Duodenal mucosa (tissue), 2 donors: ENCODE data around the gene KCNQ2.

Experiments used
- H3K27ac ChIP-seq: one replicate; pipeline ENCODE4 v1.7.0; 2013; ENCODE audit warnings: low read depth, low read length
- H3K27me3 ChIP-seq, 2 donors: one replicate each; pipeline ENCODE4 v1.7.0; 2013; ENCODE audit warnings: low read length in 2 of 2, control low read depth in 1 of 2; ENCODE audit not compliant: insufficient read depth in 2 of 2, control insufficient read depth in 1 of 2
- H3K36me3 ChIP-seq, 2 donors: one replicate each; pipeline ENCODE4 v1.7.0; 2013; ENCODE audit warnings: low read length in 2 of 2, control low read depth in 1 of 2; ENCODE audit not compliant: insufficient read depth in 2 of 2, control insufficient read depth in 1 of 2
- H3K4me1 ChIP-seq, 2 donors: one replicate each; pipeline ENCODE4 v1.7.0; 2013; ENCODE audit warnings: low read length in 2 of 2, control low read depth in 1 of 2; ENCODE audit not compliant: insufficient read depth in 2 of 2, control insufficient read depth in 1 of 2
- H3K4me3 ChIP-seq, 2 donors: one replicate each; pipeline ENCODE4 v1.7.0; 2013; ENCODE audit warnings: low read length in 2 of 2, low read depth in 1 of 2
- H3K9ac ChIP-seq, 2 donors: one replicate each; pipeline ENCODE4 v1.7.0; 2013; ENCODE audit warnings: low read length in 2 of 2, low read depth in 1 of 2
- H3K9me3 ChIP-seq, 2 donors: one replicate each; pipeline ENCODE4 v1.7.0; 2013; ENCODE audit warnings: low read length in 2 of 2, control low read depth in 1 of 2; ENCODE audit not compliant: control insufficient read depth in 1 of 2

The KCNQ2 gene

DNA sequence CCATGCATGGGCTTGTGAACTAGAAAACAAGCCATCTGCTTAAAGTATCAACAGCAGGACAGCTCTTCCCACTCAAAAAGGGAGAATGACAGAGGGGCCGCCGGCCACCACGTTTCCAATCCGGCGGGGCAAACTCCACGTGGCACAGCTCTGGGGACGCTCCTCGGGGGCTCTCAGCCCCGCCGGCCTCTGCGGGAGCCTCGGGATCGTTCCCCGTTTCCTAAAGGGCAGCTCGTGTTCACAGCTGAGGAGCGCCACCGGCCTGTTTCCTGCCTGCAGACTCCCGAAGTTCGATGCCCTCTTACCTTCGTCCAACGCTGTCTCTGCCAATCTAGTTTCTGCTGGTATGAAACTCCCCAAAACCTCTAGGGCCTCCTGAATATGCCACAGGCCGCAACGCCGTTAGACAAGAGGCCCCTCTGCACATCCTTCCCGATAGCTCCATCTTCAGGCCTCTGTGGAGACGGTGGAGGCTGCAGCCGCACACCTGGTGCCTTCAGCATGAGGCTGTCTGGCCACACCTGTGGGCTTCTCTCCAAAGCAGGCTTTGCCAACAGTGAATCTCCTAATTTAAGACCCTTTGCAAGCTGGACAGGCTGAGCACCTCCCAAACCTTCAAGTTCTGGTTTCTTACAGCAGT, 46.5 kb downstream of the KCNQ2 start:
- Histone ChIP-seq H3K27ac (no peak overlapping the region), H3K27me3 (no peaks in the 10 kb centered on the region), H3K36me3 (no peaks in the 10 kb centered on the region), H3K9me3 (no peaks in the 10 kb centered on the region), H3K4me3 (no peak overlapping the region), H3K4me1 (no peaks in the 10 kb centered on the region), H3K9ac (no peak overlapping the region)

DNA sequence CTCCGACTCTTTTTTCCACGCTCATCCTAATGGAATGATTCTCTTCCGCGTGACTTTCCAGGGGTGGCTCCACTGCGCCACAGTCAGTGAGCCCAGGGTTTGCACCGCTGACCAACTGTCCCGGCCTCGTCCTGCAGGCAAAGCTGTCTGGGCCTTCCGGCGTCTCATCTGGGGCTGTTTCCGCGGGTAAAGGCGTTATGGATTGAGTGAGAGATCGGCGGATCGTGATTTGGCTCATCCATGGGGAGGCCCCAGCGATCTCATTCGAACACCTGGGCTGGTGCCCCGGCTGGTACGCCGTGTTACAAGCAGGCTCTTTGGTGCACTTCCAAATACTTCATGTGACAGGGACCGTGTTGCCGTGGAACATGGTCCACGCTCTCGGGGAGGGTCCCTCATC, 47.8 kb downstream of the KCNQ2 start:
- H3K4me1 ChIP-seq, result no peaks in the 10 kb centered on the region
- H3K27me3 ChIP-seq, result no peaks in the 10 kb centered on the region
- H3K36me3 ChIP-seq, result no peaks in the 10 kb centered on the region
- H3K27ac ChIP-seq, result no peak overlapping the region
- H3K9me3 ChIP-seq, result no peaks in the 10 kb centered on the region
- H3K4me3 ChIP-seq, result no peak overlapping the region
- H3K9ac ChIP-seq, result no peak overlapping the region

DNA sequence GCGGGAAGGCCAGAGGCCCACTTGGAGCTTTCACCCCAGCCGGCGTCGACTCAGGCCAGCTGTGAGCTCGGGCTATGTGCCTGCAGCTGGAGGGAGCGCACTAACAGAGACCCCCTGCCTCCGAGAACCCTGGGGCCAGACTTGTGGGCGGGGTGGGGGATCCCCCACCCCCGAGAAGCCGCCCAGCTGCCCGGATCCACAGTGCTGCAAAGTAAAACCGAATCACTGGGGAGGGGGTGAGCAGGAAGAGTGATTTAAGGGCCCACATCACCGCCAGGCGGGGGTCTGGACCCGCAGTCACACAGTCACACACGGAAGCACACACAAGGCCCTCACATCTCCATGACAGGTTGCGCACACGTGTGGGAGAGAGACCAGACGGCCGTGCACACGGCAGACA, 48.7 kb downstream of the KCNQ2 start:
- Histone ChIP-seq H3K36me3 (no peaks in the 10 kb centered on the region), H3K9ac (no peak overlapping the region), H3K4me3 (no peak overlapping the region), H3K27me3 (no peaks in the 10 kb centered on the region), H3K27ac (no peak overlapping the region), H3K9me3 (no peaks in the 10 kb centered on the region), H3K4me1 (no peaks in the 10 kb centered on the region)

DNA sequence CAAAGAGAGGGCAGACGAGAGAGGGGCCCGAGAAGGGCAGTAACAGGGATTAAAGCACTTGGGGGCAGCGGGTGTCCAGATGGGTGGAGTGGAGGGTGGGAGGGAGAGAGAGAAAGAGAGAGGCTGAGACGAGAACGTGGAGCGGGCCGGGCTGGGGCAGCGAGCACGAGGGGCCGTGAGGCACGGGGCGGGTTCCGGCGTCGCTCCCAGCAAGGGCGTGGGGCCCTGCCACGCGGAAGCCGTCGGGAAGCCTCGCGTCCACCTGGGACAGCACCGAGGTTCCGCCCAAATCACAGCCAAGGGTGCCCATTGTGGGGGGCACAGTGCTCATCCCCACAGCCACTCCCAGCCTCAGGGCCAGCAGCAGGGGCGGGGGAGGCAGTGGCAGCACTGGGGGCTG, 49.8 kb downstream of the KCNQ2 start:
- no peaks in the 10 kb centered on the region for H3K27me3 ChIP-seq
- no peaks in the 10 kb centered on the region for H3K9me3 ChIP-seq
- no peaks in the 10 kb centered on the region for H3K36me3 ChIP-seq
- H3K9ac ChIP-seq, result no peak overlapping the region
- no peaks in the 10 kb centered on the region for H3K4me1 ChIP-seq
- H3K27ac ChIP-seq, result no peak overlapping the region
- no peak overlapping the region for H3K4me3 ChIP-seq

DNA sequence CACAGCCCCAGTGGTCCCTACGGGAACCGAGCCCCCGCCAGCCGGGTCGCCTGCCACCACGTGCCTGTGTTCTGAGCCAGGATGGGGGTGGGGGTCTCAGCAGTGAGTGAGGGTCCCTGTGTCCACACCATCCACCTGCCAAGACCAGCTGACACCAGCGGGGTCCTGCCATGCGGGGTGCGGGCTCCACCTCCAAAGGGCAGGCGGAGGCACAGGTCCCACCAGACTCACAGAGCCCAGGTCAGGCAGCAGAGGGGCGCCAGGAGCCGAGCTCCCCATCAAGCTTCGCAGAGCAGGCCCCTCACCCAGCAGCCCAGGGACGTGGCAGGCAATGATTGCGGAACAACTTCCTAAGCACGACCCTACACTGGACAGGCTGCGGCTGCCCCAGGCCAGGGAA, 50.5 kb downstream of the KCNQ2 start:
- Histone ChIP-seq H3K27ac (no peak overlapping the region), H3K27me3 (no peaks in the 10 kb centered on the region), H3K9ac (no peak overlapping the region), H3K4me1 (no peaks in the 10 kb centered on the region), H3K4me3 (no peak overlapping the region), H3K9me3 (no peaks in the 10 kb centered on the region), H3K36me3 (no peaks in the 10 kb centered on the region)

DNA sequence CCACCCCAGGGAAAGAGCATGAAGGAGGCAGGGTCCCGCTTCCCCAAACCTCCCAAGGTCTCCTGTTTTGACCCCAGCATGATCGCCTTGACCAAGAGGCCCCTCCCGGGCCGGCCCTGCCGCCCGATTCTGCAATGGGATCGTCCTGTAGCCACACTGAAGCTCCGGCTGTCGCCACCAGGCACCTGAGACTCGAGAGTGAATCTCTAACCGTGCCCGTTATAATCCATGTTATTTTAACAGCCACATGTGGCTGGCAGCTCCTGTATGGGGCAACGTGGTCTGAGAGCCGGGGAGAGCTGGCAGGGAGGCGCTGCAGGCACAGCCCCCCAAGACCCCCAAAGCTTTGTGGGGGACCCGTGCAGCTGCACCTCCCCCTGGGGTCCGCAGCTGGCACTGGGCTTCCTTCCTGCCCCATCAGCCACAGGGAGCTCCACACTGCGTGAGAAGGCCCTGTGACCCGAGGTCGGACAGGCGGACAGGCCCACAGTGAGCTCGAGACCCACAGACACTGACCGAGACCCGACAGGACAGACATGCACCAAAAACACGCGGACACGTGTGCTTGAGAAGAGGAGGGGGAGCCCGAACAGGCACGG, 51.3 kb downstream of the KCNQ2 start:
- no peaks in the 10 kb centered on the region for H3K4me1 ChIP-seq
- H3K9me3 ChIP-seq, result no peaks in the 10 kb centered on the region
- no peak overlapping the region for H3K27ac ChIP-seq
- H3K27me3 ChIP-seq, result no peaks in the 10 kb centered on the region
- no peaks in the 10 kb centered on the region for H3K36me3 ChIP-seq
- no peak overlapping the region for H3K4me3 ChIP-seq
- H3K9ac ChIP-seq, result no peak overlapping the region

DNA sequence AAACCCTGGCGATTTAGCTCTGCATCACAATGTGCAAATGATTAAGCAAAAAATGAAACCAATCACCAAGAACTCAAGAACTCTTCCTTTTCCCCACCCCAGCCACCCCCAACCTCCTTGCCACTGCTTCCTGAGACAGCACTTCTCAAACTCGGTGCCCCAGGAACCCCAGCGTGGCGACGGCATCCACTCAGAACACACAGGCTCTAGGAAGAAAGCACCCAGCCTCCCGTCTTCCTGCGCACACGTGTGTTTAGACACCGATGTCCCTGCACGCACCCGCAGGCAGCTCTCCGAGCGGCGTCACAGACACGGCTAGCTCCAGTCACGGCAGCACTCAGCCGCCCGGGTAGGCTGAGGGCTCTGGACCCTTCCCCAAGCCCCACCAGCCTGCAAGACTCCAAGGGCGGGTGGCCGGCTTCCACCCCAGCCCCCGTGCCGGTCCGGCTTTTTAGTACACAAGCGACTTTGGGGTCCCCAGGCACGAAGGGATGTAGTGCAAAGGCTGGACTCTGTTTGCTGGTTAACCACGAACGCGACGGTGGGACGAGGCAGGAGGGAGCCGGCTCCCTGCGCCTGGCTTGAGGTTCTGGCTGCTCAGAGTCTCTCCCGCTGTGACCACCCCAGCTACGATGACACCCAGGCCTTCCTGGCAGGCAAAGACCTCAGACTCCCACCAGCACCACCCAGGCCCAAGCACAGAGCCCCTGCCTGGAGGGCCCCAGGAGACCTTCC, 51.9 kb downstream of the KCNQ2 start:
- Histone ChIP-seq H3K27ac (no peak overlapping the region), H3K9me3 (no peaks in the 10 kb centered on the region), H3K4me3 (no peak overlapping the region), H3K9ac (no peak overlapping the region), H3K36me3 (no peaks in the 10 kb centered on the region), H3K27me3 (no peaks in the 10 kb centered on the region), H3K4me1 (no peaks in the 10 kb centered on the region)

DNA sequence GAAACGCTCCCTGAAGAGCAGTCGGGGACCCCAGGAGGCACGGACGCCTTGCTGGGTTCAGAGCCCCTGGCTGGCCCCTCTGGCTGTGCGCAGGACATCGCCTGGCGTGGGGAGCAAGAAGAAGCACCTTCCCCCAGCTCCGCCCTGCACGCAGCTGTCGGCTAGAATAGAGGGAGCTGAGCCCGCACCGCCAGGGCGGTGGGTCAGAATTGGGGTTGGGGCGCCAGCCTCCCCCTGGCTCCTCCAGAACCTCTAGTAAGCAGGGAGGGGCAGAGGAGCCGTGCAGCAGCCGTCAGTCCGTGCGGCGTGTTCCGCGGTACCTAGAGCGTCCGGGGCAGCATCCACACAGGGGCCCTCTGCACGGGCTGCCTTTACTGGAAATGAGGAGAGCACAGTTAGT, 53.2 kb downstream of the KCNQ2 start:
- Histone ChIP-seq H3K27me3 (no peaks in the 10 kb centered on the region), H3K36me3 (no peaks in the 10 kb centered on the region), H3K9ac (no peak overlapping the region), H3K9me3 (no peaks in the 10 kb centered on the region), H3K4me1 (no peaks in the 10 kb centered on the region), H3K27ac (no peak overlapping the region), H3K4me3 (no peak overlapping the region)

DNA sequence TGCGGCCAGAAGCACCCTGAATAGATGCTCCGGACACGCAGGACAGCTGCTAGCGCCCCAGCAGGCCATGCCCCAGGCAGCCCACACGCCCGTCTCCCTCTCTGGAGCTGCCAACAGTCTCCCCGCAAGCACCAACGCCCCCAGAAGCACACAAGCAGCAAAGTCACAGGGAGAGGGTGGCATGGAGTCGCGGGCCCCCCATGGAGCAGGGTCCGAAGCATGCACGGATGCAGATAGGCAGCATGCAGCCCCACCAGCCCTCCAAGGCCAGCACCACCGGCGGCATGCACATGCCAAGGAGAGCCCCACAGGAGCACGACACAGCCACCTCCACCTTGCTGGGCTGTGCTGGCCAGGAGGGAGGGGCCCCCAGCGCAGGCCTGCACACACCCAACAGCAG, 53.8 kb downstream of the KCNQ2 start:
- Histone ChIP-seq H3K27ac (no peak overlapping the region), H3K36me3 (no peaks in the 10 kb centered on the region), H3K9ac (no peak overlapping the region), H3K27me3 (no peaks in the 10 kb centered on the region), H3K4me3 (no peak overlapping the region), H3K9me3 (no peaks in the 10 kb centered on the region), H3K4me1 (no peaks in the 10 kb centered on the region)

DNA sequence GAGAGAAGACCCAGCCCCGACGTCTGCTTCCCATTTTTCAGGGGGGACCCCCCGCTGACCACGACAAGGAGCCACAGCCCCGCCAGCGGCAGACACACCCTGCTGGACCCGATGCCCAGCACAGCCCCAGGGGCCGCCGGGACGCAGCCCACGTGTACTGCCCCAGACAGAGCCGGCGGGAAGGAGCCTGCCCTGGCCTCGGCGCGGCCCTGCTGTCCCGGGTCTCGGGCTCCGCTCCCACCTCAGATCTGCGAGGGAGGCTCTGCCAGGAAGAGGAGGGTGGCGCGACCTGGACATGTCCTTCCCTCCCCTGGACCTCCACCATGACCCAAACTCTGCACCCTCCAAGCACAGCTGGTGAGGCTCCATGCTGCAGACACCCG, 54.7 kb downstream of the KCNQ2 start:
- Histone ChIP-seq H3K4me1 (no peaks in the 10 kb centered on the region), H3K36me3 (no peaks in the 10 kb centered on the region), H3K27ac (no peak overlapping the region), H3K4me3 (no peak overlapping the region), H3K9me3 (no peaks in the 10 kb centered on the region), H3K27me3 (peaks cover 0 to 3% of the 10 kb centered on the region in 2 donors), H3K9ac (no peak overlapping the region)
